IMR-90 (cell line): Measurements from ENCODE around the gene NMNAT1.
"Not testable (repeated sequence)": the region's sequence is repeated elsewhere in the genome, so short reads cannot be mapped to it uniquely, and the experiment has no call there.

Experiments
- CEBPB ChIP-seq: IDR thresholded peaks from 2 replicates; pipeline ENCODE4 v1.6.1; 2012; ENCODE audit warnings: low read depth, low read length, improper control_type of control experiment
- CHD1 ChIP-seq: IDR thresholded peaks from 2 replicates; pipeline ENCODE4 v1.6.1; 2012; ENCODE audit warnings: low read depth, low read length, improper control_type of control experiment
- FOS ChIP-seq: fragments of 150-350 bp; IDR thresholded peaks from 2 replicates; pipeline ENCODE4 v1.6.1; 2016; ENCODE audit warnings: low read depth, low read length
- MAFK ChIP-seq: IDR thresholded peaks from 2 replicates; pipeline ENCODE4 v1.6.1; 2012; ENCODE audit warnings: low read depth, low read length, improper control_type of control experiment
- MXI1 ChIP-seq: IDR thresholded peaks from 2 replicates; pipeline ENCODE4 v1.6.1; 2012; ENCODE audit warnings: low read depth, mild to moderate bottlenecking, low read length, moderate library complexity, borderline replicate concordance
- POLR2A ChIP-seq: IDR thresholded peaks from 2 replicates; pipeline ENCODE4 v1.6.1; 2012; ENCODE audit warnings: mild to moderate bottlenecking, low read depth, low read length
- RAD21 ChIP-seq: IDR thresholded peaks from 2 replicates; pipeline ENCODE4 v1.6.1; 2012; ENCODE audit warnings: low read length, improper control_type of control experiment
- RCOR1 ChIP-seq: IDR thresholded peaks from 2 replicates; pipeline ENCODE4 v1.6.1; 2012; ENCODE audit warnings: mild to moderate bottlenecking, low read length, improper control_type of control experiment; ENCODE audit not compliant: insufficient replicate concordance
- SMC3 ChIP-seq: fragments of 150-350 bp; IDR thresholded peaks from 2 replicates; pipeline ENCODE4 v1.6.1; 2016; ENCODE audit warnings: low read depth, mild to moderate bottlenecking, antibody characterized with exemption, low read length, moderate library complexity
- TF ChIP-seq, protein P1 (sequence below): conservative IDR thresholded peaks from 2 replicates; pipeline ENCODE4 v1.5.1; 2012; ENCODE audit warnings: mild to moderate bottlenecking, low read depth, low read length, improper control_type of control experiment
- TF ChIP-seq, protein P2 (sequence below): fragments of 150-350 bp; IDR thresholded peaks from 2 replicates; pipeline ENCODE4 v1.6.1; 2016; ENCODE audit warnings: low read depth, mild to moderate bottlenecking, low read length, moderate library complexity, borderline replicate concordance
- TF ChIP-seq, protein P3 (sequence below): fragments of 150-350 bp; IDR thresholded peaks from 2 replicates; pipeline ENCODE4 v1.6.1; 2017; ENCODE audit warnings: mild to moderate bottlenecking, antibody characterized with exemption, low read length, low read depth

DNA sequence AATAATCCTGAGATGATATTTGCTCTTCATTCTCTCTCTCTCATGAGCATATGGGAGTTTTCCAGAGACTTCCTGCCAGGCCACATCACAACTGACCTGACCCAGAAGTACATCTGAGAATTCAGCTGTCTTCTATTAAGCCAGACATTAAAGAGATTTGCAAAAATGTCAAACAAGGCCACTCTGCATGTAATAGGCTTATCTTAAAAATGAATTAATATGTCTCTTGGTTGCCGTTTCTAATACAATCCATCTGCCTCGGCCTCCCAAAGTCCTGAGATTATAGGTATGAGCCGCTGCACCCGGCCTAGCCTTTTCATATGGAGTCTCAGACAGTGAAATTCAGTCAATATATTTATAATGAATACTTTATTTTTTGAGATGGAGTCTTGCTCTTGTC, 78.7 kb downstream of the NMNAT1 start:
- TF ChIP-seq, protein P1, sequence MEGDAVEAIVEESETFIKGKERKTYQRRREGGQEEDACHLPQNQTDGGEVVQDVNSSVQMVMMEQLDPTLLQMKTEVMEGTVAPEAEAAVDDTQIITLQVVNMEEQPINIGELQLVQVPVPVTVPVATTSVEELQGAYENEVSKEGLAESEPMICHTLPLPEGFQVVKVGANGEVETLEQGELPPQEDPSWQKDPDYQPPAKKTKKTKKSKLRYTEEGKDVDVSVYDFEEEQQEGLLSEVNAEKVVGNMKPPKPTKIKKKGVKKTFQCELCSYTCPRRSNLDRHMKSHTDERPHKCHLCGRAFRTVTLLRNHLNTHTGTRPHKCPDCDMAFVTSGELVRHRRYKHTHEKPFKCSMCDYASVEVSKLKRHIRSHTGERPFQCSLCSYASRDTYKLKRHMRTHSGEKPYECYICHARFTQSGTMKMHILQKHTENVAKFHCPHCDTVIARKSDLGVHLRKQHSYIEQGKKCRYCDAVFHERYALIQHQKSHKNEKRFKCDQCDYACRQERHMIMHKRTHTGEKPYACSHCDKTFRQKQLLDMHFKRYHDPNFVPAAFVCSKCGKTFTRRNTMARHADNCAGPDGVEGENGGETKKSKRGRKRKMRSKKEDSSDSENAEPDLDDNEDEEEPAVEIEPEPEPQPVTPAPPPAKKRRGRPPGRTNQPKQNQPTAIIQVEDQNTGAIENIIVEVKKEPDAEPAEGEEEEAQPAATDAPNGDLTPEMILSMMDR: not testable (repeated sequence)
- TF ChIP-seq POLR2A, CEBPB, CHD1, FOS, MAFK, RAD21, RCOR1, MXI1, SMC3: not testable (repeated sequence)
- TF ChIP-seq, protein P2, sequence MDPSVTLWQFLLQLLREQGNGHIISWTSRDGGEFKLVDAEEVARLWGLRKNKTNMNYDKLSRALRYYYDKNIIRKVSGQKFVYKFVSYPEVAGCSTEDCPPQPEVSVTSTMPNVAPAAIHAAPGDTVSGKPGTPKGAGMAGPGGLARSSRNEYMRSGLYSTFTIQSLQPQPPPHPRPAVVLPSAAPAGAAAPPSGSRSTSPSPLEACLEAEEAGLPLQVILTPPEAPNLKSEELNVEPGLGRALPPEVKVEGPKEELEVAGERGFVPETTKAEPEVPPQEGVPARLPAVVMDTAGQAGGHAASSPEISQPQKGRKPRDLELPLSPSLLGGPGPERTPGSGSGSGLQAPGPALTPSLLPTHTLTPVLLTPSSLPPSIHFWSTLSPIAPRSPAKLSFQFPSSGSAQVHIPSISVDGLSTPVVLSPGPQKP: not testable (repeated sequence)
- TF ChIP-seq, protein P3, sequence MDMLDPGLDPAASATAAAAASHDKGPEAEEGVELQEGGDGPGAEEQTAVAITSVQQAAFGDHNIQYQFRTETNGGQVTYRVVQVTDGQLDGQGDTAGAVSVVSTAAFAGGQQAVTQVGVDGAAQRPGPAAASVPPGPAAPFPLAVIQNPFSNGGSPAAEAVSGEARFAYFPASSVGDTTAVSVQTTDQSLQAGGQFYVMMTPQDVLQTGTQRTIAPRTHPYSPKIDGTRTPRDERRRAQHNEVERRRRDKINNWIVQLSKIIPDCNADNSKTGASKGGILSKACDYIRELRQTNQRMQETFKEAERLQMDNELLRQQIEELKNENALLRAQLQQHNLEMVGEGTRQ: not testable (repeated sequence)
